Measurements from ENCODE around the gene ZNF71.

Gene ZNF71

DNA sequence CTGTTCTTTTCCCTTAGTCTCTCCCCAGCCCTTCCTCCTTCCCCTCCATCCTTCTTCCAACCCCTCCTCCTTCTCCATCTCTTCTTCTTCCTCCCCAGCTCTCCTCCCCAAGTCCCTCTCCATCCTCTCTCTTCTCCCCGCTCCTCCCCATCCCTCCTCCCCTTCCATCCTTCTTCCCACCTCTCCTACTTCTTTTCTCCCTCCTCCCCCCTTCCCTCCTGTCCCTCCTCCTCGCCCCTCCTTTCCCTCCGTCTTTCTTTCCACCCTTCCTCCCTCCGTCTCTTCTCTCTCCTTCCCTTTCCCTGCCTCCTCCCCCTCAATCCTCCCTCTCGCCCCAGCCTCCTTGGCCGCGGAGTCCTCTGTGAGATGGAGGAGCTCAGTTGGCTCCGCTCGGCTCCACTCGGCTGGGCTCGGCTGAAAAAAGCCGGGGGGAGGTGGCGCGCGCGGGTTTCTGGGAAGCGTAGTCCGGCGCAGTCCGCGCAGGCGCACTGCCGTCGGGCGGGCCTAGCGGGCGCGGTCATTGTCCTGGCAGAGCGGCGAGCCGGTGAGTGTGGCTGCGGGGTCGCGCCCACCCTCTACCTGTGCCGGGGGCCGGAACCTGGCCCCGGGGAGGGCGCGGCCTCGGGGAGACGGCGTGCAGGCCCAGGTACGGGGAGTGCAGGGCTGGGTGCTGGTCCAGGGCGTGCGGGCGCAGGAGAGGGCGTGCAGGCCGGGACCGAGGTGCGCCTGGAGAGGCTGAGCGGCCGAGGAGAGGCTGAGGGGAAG lies at the start of gene ZNF71:
Gene ZNF71, plus strand, starts transcription at position 520 of the 765 bp plus-strand sequence. CDS start 6,257 bp downstream, outside the sequence.
- peak; percentile 90 for DNase-seq

- DNase-seq: no peak
These were observed 47.6 kb upstream of the ZNF71 start for GRCh38 chr19:56547535-56547934.

GRCh38 chr19:56554272-56554869 lies 40.7 kb upstream of the ZNF71 start:
- no peak for DNase-seq

- no peak for DNase-seq
These were observed 32.3 kb upstream of the ZNF71 start for GRCh38 chr19:56562766-56563165.

DNA sequence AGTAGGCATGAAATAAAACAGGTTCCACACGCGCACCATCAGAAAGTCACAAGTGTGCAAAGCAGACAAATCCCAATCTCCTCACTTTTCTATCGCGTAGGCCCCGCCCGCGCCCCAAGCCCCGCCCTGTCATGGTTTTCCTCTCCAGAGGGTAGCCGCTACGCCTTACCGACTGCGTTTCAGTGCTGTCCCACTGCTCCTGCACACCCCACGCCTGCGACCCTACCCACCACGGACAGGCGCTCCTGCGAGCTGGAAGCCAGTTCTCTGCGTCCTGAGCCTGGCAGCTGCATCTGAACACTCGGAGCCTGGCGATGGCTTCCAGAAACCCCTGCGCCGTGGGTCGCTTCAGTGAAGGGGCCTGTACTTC lies 28.2 kb upstream of the ZNF71 start:
- peak; percentile 33 for DNase-seq

DNA sequence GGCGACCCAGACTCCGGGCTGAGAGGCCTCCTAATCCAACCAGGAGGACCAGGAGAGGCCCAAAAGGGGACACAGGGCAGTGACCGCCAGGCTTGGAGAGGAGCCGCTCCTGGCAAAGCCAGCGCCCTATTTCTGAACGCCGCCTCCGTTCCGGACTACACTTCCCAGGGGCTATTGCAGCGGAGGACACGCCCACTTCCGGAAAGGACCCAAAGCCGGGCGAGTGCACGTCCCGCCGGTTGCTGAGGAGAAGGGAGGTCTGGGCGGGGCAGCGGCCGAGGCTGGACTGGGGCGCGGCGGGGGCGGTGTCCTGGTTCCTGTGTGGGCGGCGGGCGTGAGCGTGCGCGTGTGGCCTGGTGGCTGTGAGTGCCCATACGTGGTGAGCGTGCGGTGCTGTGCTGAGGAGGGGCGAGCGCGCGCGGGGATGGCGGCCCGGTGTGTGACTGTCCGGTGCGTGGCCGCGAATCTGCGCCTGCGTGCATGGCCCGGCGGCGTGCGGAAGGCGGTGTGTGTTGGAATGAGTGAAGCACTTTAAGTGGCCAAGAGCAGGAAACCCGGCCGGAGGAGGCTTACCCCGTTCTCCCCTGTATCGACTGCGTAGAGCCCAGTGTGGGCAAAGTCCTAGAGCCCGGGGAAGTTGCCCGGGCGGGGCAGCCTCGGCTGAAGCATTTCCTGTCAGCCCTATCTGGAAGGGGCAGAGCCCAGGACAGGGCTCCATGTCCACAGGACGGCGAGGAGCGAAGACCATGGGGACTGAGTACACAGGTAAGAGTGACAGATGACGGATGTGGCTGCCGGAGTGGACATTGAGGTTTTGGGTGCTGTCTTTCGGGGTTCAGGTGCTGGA lies 27.6 kb upstream of the ZNF71 start, which contains the start of gene ZNF470:
Gene ZNF470, plus strand, starts transcription at position 195 of the 847 bp plus-strand sequence. CDS start 2,844 bp downstream, outside the sequence.
- DNase-seq: peak; percentile 88

- no peak for DNase-seq
These were observed 22.5 kb upstream of the ZNF71 start for GRCh38 chr19:56572589-56572988.

DNA sequence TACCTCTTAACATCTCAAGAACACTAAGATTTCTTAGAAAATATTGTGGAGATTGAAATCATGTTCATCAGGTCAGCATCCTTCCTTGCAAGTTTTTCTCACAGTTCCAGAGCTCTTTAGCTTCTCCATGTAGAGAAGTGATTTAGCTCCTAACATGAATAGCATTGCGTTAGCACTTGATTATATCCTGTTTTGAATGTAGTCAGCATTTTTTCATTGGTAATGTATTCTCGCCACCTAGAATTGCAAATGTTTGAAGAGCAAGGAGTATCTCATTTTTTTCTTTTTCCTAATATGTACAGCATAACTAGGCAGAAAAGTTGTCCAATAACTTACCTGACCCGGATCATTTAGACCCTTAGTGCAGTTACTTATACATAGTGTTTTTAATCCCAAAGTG lies 21.2 kb upstream of the ZNF71 start:
- no peak for DNase-seq

DNA sequence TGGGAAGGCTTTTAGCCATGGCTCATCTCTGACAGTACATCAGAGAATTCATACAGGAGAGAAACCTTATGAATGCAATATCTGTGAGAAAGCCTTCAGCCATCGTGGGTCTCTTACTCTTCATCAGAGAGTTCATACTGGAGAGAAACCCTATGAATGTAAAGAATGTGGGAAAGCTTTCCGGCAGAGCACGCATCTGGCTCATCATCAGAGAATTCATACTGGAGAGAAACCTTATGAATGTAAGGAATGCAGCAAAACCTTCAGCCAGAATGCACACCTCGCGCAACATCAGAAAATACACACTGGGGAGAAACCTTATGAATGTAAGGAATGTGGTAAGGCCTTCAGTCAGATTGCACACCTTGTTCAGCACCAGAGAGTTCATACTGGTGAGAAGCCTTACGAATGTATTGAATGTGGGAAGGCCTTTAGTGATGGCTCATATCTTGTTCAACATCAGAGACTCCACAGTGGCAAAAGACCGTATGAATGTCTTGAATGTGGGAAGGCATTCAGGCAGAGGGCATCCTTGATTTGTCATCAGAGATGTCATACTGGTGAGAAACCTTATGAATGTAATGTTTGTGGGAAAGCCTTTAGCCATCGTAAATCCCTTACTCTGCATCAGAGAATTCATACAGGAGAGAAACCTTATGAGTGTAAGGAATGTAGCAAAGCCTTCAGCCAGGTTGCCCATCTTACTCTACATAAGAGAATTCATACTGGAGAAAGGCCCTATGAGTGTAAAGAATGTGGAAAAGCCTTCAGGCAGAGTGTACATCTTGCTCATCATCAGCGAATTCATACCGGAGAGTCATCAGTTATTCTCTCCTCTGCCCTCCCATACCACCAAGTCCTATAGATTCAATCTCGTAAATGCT lies 17.1 kb upstream of the ZNF71 start:
- no peak for DNase-seq

DNA sequence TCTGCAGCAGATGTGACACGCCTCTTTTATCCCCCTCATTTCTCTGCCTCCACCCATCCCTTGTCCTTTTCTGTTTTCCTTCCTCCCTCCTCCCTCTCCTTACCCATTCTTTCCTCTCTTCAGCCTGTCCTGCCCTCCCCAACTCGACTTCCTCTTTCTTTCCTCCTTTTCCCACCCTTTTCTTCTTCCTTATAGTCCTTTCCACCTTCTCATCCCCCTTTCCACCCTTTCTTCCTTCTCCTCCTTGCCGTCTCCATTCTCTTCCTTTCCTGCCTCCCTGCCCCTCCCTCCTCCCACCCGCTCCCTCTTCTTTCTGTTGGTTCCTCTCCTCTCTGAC lies 688 bp upstream of the ZNF71 start:
- DNase-seq: no peak

DNA sequence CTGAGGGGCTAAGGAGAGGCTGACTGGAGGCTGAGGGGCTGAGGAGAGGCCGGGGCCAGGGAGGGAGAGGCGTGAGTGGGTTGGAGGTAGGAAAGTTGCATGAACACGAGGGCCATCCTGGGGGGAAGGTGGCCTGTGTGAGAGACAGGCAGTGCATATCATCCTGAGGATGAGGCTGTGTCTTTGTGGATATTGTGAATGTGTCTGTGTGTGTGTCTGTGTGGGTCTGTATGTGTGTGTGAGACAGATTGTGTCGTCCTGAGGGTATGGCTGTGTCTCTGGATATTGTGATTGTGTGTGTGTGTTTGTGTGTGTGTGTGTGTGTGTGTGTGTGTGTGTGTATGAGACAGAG lies 422 bp downstream of the ZNF71 start:
- DNase-seq: no peak

- no peak for DNase-seq
These were observed 1.6 kb downstream of the ZNF71 start for GRCh38 chr19:56596676-56597075.

DNA sequence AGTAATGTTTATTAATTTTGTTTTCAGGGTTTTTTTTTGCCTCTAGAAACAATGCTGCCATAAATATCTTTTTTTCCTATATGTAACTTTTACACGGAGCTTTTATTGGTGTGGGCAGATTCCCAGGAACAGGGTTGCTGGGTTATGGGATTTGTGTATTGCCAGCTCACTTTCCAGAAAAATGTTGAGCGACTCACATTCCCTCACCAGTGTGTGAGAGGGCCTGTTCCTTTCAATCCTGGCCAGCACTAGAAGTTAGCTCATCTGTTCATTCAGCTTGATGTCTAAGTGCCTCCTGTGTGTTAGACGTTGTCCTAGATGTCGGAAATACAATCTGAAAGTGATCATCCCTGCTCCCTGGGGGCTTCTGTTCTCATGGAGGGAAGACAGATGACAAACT lies 2.6 kb downstream of the ZNF71 start:
- DNase-seq: no peak

GRCh38 chr19:56601375-56601774 lies 6.3 kb downstream of the ZNF71 start:
- no peak for DNase-seq

DNA sequence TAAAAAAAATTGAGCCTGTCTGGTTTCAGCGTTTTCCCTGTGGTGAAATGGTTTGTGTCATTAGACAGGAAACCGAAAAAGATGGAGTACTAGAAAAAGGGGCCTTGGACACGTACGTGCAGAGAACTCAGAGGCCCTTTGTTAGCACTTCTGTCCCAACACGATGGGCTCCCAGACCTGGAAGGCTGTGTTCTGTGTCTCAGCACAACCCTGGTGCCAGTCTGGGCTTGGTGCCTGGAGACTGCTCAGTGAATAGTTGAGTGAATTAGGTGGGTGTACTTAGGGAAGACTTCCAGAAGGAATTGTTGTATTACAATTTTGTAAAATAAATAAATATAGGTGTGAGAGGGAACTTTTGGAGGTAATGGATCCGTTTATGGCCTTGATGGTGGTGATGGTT lies 8.7 kb downstream of the ZNF71 start:
- DNase-seq: no peak

DNA sequence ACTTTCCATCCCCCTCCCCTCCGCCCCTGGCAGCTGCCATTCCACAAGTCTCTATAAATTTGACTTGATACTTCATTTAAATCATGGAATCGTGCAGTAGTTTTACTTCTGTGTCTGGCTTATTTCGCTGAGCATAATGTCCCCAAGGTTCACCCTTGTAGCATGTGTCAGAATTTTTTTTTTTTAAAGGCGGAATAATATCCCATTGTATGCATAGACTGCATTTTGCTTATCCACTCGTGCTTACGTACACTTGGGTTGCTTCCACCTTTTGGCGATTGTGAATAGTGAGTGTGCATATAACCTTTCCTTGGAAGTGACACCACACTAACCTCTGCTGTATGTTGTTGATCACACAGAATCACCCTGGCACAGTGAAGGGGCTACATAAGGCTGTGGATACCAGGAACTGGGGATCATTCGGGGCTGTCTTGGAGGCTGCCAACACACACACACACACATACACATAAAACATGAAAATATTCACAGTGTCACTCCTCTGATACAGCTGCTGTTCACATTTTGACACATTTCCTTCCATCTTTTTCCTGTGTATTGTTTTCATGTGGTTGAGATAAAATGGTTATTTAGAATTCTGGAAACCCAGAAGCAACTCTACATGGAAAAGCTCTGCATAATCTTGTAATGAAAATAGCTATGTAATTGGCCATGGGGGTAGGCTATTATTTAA lies 13.3 kb downstream of the ZNF71 start:
- no peak for DNase-seq

DNA sequence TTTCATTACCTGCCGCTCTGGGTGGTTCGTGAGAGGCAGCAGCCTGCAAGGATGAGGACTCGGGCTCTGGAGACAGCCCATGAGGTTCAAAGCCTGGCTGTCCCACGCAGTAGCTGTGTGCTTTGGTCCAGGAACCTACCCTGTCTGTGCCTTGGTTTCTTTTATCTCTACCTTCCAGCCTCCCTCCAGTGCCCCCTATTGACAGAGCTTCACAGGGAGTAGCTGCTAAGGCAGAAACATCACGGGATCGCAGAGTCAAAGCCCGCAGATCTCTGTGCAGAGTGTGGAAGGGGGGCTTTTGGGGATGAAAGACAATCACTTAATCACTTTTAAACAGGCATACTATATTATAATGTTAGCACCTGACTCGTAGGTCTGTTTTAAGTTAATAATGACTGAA lies 16.2 kb downstream of the ZNF71 start:
- DNase-seq: no peak

DNA sequence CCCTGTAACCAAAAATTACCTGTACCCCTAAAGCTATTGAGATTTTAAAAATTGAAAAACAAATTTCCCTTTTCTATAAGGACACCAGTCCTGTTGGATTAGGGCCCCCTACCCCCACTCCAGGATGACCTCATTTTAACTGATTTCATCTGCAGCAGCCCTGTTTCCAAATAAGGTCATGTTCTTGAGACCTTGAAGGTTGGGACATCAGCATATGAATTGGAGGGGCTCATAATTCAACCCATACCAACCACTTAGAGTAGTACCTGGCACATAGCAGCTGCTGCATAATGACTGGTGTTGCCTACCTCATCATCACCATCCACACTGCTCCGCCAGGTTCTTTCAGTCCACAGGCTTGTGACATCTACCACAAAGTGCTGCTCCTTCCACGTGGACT lies 17.6 kb downstream of the ZNF71 start:
- no peak for DNase-seq

DNA sequence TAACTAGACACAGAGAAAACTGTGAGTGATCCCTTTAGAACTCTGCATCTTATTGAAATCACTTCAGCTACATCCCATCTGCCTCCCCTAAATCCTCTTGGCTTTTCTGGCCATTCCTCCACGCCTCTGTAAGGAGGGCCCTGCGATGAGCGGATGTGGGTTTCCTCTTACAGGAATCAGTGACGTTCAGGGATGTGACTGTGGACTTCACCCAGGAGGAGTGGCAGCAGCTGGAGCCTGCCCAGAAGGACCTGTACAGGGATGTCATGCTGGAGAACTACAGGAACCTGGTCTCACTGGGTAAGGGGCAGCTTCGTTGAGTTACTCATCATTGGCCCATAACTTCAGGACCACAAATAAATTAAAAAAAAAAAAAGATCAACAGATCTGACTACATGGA lies 18.5 kb downstream of the ZNF71 start:
- DNase-seq: no peak

- DNase-seq: no peak
These were observed 22.4 kb downstream of the ZNF71 start for GRCh38 chr19:56617531-56617930.

- DNase-seq: no peak
These were observed 24.0 kb downstream of the ZNF71 start for GRCh38 chr19:56619121-56619520.

DNA sequence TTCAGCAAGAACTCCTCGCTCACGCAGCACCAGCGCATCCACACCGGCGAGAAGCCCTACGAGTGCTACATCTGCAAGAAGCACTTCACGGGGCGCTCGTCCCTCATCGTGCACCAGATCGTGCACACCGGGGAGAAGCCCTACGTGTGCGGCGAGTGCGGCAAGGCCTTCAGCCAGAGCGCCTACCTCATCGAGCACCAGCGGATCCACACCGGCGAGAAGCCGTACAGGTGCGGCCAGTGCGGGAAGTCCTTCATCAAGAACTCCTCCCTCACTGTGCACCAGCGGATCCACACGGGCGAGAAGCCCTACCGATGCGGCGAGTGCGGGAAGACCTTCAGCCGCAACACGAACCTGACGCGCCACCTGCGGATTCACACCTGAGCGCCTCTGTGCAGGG lies 27.3 kb downstream of the ZNF71 start:
- no peak for DNase-seq

All from CD4-positive, alpha-beta T cell treated with Interleukin-12 subunit alpha and Interleukin-12 subunit beta, for 1 hour (primary cell).